NCI-H524 (cell line): ENCODE measurements around the gene TTLL4.
A peak's percentile ranks its signal among the peaks of the same experiment; 100 is the strongest.
"Not testable (repeated sequence)": the region's sequence is repeated elsewhere in the genome, so short reads cannot be mapped to it uniquely, and the experiment has no call there.

Experiments
- DNase-seq, 2 experiments: peaks; one replicate each; lab custom pipeline; 2025; lab: John Stamatoyannopoulos, UW

TTLL4 gene

DNA sequence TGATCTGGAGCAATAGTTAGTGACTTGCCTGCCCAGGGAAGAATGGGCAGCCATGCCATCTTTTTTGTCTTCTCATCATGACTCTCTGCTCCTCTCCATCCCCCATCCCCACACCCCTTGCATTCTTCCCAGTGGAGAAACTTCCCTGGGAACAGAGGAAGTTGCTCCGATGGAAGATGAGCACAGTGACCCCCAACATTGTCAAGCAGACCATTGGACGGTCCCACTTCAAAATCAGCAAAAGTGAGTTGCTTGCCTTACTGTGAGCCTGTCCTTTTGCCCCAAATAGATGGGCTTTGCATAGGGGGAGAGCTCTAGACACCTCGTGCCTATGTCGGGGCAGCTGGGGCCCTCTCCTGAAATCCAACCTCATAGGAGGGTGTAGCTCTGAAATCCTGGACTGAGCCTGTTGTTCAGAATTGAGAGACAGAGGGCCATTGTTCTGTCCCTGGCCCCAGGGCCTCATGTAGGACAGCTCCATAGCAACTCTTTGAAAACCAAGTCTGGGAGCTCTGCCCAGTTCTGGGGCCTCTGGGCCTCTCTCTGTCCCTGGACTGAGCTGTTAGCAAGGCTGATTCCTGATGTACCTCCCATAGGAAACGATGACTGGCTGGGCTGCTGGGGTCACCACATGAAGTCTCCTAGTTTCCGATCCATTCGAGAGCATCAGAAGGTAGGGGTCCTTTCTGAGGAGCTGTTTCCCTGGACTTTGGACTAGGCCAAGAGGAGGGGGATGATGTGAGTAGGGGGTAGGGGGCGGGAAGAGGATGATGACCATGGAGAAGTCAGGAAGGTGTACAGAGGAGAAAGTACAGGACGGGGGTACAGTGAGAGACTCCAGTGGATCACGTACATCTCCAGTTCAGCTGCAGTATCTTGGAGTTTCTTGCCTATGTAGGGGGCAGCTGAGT lies 35.2 kb downstream of the TTLL4 start:
- no peak for DNase-seq

DNA sequence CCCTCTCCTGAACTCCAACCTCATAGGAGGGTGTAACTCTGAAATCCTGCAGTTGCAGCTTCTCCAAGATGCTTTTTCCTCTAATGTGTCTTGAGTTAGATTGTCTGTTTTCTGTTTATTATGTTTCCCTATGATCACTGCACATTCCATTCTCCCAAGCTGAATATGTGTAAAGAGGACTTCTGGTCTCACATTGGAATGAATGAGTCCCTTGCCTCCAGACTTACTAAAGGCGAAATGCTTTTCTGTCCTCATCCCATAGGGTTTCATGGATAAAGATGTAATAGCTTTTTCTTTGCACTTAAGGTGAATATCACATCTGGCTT lies 35.8 kb downstream of the TTLL4 start:
- no peak for DNase-seq

DNA sequence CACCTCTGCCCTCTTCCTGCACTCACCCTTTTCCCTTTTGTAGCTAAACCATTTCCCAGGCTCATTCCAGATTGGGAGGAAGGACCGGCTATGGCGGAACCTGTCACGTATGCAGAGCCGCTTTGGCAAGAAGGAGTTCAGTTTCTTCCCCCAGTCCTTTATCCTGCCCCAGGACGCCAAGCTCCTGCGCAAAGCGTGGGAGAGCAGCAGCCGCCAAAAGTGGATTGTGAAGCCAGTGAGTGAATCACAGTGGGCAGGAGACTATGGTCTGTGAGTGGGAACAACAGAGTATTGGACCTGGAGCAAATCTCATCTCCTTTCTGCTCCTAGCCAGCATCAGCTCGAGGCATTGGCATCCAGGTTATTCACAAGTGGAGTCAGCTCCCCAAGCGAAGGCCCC lies 36.3 kb downstream of the TTLL4 start:
- no peak for DNase-seq

DNA sequence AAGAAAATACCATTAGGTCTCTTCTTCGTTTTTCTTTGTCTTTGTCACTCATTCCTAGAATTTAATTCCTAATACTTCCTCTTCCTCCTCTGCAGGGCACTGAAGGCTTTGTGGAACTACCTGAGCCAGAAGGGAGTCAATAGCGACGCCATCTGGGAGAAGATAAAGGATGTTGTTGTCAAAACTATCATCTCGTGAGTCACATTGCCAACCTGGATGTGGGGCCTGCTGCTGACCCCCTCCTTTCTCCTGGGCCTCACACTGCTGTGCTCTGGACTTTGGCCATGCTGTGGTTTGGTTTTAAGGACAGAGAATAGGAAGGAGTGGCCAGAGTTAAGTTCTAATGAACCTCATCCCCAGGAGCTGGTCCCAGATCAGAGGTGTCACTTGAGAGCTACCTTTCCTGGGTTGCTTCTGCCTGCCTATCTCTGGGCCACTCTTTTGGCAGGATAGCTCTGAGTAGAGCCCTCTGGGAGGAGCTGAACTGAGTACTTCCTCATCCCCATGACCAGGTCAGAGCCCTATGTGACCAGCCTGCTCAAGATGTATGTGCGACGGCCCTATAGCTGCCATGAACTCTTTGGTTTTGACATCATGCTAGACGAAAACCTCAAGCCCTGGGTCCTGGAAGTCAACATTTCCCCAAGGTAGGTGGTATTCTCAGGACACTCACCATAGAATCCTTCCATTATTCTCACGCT lies 38.3 kb downstream of the TTLL4 start:
- DNase-seq = no peak

DNA sequence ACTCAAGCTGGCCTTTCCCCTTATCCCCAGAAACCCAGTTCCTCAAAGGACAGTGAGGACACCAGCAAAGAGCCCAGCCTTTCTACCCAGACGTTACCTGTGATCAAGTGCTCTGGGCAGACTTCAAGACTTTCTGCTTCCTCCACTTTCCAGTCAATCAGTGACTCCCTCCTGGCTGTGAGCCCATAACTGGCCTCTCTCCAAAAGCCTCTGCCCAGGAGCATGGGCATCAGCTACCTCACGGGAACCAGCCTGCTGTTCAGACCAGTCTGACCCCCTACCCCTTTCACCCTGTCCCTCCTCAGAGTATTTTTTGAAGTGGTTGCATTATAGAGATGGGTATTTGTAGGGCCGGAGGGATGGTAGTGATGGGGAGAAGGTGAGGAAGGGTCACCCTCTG lies 43.6 kb downstream of the TTLL4 start:
- DNase-seq = no peak

DNA sequence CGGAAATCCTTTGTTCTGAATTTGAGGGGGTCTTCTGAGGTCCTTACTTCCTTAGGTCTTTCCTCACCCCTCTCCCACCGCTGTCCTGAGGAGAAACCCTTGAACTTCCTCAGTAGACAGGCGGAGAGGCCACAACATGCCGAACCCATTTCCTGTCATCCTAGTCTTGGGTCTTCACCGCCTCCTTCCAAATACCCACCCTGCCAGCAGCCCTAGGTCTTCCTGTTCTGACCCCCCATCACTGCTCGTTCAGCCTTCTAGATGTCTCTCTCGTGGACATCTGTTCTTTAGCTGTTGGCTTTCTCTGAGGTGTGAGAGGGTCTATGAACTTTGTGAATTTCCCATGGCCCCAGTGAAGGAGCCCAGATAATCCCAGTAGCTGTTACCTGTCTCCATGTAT lies 44.1 kb downstream of the TTLL4 start:
- no peak for DNase-seq

DNA sequence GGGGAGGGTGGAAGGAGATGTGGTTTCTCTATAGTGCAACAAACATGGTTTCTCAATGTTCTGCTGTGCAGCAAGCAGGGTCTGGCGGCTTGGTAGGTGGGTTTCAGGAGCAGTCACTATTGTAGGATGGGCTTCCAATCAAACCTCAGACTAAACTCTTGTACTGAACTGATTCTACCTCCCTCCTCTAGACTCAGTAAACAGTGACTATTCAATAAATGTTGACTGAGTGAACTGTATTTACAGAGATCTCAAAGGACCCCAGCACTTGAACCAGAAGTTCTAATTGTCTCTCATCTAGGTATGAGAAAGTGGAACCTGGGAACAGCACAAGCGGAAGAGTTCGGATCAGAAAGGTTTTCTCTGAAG lies 44.5 kb downstream of the TTLL4 start:
- DNase-seq = no peak

DNA sequence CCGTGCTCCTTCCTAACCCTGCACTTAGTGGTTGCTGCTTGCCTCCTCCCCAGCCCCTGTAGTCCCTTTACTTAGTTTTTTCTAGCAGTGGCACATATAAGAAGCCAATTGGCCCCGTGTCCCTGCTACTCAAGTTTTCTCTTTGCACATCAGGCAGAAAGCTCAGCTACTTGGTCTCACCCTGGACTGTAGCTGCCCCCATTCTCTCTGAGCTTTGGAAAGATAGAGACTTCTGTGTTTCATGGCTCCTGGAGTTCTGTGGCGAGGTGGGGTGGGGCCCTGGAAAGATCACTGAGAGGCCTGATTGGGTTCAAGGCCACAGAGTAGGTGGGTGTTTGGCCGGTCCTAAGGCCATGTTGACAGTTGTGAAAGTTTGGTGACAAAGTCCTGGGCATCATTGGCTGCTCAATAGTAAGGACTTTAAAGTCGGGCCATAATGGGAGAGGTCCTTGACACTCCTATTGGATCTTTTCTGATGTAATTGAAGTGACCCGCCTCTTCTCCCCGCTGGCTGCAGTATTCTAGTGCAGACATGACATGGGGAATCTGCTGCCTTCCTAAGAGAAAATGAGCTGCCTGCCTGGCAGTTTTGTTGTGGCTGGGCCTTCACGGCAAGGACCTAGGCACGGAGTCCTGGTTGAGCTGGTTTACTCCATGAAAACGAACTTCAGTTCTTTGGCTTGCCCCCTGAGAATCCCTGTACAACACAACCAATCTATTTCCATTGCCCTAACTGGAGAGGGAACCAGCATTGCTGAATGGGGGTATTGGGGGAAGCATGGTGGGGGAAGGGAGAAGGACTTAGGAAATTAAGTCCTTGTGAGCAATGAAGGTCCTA lies 45.2 kb downstream of the TTLL4 start:
- DNase-seq = no peak

DNA sequence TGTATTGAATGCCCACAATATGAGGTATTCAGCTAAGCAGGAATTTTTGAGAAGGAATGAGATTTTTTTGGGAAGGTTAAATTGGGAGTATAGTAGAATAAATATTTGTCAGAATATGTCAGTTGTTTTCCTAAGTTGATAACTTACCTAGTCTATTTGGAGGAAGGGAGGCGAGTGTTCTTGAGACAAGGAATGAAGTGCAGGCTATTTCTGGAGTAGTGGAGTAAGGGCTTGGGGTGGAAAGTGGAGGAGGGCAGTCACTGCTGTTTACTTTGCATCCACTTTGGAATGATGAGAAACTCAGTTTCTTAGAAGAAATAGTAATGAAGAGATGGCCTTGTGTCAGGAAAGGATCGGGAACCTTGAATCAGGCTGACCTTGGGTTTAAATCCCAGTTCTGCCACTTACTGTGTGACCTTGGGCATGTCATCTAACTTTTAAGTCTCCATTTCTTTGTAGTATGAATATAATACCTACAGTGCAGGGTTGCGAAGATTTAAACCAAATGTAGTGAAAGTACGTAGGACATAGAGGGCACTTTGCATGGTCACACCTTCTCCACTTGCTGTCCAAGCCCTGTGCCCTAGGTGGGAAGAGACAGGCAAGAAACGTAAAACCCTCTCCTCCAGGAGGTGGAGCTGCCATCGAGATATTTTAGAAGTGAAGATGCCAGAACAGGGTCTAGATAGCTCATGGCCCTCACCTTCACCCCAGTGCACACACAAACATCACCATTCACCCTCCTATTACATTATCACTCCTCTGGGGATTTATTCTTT lies 46.2 kb downstream of the TTLL4 start:
- DNase-seq = no peak

DNA sequence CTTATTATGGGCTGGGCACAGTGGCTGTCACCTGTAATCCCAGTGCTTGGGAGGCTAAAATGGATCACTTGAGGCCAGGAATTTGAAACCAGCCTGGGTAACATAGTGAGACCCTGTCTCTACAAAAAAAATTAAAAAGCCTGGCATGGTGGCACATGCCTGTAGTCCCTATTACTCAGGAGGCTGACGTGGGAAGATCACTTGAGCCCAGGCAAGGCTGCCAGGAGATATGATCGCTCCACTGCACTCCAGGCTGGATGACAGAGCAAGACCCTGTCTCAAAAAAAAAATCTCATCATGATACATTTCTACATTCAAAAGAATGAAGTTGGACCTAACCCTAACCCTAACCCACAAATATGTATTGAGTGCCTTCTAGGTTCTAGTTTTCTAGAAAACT lies 51.2 kb downstream of the TTLL4 start:
- no peak for DNase-seq

DNA sequence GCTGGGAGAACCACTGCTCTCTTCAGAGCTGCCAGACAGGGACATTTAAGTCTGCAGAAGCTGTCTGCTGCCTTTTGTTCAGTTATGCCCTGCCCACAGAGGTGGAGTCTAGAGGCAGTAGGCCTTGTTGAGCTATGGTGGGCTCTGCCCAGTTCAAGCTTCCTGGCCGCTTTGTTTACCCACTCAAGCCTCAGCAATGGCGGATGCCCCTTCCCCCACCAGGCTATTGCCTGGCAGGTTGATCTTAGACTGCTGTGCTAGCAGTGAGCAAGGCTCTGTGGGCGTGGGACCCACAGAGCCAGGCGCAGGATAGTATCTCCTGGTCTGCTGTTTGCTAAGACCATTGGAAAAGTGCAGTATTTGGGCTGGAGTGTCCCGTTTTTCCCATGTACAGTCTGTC lies 62.1 kb downstream of the TTLL4 start:
- DNase-seq = not testable (repeated sequence)

DNA sequence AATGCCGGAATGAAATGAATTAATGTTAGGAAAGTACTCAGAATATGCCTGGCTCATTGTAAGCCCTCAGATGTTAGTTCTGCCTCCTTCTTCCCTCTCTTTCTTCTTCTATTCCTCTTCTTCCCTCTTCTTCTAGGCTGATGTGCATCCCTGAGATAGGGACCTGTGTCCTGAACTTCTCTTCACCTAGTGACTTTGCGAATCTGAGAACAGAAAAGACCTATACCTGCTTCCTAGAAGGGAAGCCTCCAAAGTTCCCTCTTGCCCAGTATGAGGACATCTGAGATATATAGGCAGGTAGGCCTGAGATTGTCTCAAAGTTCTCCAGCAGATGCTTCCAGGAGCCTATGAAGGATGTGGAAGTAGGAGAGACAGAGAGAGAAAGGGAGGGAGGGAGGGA lies 63.2 kb downstream of the TTLL4 start:
- no peak for DNase-seq

DNA sequence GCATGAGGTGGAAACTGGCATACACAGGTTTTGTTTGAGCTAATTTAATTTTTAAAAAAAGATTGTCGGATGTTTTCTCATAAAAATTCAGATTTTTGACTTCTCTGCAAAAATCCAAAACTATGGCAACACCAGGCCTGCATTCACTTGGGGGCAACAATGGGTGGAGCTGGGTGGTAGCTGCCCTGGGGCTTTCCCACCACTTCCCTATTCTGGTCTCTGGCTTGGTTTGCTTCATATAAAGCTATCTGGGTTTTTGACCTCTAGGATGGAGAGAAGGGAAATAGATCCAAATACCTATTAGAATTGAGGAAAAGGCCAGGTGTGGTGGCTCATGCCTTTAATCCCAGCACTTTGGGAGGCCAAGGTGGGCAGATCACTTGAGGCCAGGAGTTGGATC lies 65.9 kb downstream of the TTLL4 start:
- no peak for DNase-seq

DNA sequence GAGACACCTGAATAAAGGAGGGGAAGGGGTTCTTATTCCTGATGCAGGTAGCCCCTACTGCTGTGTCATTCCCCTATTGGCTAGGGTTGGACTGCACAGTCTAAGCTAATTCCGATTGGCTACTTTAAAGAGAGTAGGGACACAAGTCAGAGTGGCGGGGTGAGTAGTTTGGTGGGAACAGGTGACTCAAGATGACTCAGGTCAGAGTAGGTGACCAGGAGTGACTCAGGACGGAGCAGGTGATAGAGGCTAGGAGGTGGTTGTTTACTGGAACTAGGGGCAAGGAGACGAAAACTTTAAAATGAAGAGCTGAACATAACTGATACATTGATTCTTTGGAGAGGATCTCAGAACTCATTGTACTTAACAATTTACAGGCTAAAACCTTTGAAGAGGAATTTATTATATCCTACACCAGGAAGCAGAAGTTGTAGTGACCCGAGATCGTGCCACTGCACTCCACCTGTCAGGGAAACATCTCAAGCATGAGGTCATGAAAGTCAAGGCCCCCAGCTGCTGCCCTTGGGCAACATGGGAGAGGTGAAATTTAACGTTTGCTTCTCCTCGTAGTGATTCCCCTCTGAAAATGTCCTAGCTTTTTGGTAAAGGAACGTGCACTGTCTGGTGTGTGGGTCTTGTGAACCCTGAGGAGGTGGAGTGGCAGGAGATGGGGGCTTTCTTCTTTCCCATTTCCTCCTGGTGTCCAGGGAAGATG lies 66.8 kb downstream of the TTLL4 start:
- no peak for DNase-seq

DNA sequence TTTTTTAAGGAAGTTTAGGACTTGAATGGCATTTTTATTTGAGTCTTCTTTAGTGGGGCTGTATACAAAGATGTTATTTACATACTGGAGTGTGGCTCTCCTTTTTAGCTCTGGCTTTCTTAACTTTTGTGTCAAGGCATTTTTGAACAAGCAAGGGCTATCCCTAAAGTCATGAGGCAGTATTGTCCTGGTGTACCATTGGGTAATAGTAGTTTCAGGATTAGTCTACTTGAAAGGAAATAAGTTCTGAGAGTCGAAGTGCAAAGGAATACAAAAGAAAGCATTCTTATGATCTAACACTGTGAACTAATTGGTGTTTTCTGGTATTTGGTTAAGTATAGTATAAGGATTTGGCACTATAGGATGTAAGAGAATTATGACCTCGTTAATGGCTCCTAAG lies 69.4 kb downstream of the TTLL4 start:
- DNase-seq = no peak

DNA sequence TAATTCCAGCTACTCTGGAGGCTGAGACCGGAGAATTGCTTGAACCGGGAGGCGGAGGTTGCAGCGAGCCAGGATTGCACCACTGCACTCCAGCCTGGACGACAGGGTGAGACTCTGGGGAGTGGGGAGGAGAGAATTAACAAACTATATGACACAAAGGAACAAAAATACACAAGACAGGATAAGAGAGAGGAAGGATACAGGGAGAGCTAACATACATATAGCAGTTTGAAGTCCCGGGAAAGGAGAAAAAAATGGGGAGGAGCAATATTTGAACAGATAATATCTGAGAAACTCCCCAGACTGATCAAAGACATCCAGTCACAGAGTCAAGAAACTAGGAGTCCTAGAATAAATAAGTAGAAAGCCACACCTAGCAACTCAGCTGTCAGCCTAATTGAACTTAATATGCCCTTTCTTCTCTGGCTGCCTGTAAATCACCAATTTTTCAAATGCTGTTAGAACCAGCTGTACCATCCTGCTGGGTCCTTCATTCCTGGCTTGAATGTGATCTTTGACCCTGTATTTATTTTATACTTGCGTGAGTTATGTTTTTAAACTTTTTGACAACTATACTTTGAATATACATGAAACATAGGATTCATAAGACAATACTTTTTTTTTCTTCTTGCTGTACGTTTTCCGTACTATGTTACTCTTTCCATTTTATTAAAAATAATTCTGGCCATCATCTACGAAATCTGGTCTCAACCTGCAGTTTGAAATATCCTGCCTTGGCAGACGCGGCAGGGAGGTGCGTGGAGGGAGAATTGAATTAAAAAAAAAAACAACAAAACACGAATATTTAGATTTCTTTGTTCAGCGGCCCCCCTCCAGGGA lies 70.4 kb downstream of the TTLL4 start:
- DNase-seq = peak in 1 of 2 experiments; percentile 24

DNA sequence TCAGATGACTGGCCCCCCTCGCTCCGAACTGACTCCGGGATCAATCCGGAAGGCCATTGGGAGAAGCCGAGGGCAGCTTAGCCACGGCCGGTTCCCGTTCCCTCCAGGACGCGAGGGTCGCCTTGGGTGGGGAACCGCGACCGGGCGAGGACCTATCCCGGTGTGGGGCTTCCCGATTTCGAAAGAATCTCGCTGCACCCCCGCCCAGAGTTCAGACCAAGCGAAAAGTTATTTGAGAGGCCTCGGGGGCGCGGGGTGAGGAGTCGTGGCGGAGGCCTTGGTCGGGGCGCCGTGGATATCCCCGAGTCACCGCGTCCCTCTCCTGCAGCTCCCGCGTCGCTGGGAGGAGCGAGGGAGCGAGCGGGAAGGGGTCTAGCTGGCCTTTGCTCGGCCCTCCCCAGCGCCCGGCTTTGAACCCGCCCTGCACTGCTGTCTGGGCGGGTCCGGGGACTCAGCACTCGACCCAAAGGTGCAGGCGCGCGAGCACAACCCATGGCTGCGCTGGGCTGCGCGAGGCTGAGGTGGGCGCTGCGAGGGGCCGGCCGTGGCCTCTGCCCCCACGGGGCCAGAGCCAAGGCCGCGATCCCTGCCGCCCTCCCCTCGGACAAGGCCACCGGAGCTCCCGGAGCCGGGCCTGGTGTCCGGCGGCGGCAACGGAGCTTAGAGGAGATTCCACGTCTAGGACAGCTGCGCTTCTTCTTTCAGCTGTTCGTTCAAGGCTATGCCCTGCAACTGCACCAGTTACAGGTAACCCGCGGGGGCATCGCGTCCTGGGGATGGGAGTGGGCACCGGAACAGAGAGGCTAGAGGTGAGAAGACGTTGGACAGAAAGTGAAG lies 71.3 kb downstream of the TTLL4 start, which contains the start of gene CYP27A1:
Gene CYP27A1, plus strand, starts transcription at position 457 of the 837 bp plus-strand sequence. Its CDS starts 36 bp downstream, at position 493.
- DNase-seq = peak in 1 of 2 experiments; percentile 44

DNA sequence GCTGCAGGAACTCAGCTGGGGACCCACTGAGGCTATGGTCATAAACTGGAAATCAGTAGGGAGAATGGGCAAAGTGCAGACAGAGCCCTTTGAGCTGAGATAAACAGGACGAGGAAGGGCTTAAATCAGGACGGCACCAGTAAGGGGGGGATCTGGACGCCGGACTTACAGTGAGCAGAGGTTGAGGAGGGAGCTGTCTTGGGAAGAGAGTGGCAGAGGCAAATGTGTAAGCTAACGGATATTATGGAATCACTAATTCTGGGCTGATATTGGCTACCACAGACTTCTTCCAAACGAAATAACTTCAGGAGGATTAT lies 71.9 kb downstream of the TTLL4 start:
- peak in 1 of 2 experiments; percentile 25 for DNase-seq

DNA sequence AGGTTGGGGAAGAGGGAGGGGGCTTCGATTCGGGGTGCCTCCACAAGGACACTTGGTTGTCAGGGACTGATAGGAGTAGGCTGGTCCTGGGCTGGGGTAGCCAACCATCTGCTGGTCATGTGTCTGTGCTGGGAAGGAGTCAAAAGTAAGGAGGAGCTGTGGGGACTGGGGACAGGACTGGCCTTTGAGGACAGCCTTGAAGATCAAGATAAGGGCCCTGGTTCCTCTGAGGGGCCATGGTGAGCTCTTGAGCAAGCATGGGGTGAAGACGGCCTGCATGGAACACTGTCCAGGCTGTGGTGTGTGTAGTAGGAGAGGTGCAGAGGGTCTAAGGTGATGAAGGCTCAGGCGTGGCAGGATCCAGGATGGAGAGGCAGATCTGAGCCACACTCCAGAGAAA lies 73.1 kb downstream of the TTLL4 start:
- DNase-seq = no peak
